Stimulated activated CD8-positive, alpha-beta memory T cell treated with anti-CD3 and anti-CD28 coated beads, Interleukin-4, amount 100 ng/mL, for 4 hours (primary cell): ENCODE results near the gene RNU2-63P.
"Not testable (repeated sequence)": the region's sequence is repeated elsewhere in the genome, so short reads cannot be mapped to it uniquely, and the experiment has no call there.

Experiments used
- DNase-seq, 2 donors: peaks; one replicate each; pipeline ENCODE4 v3.0.0-alpha.2; 2020; ENCODE audit warnings: low read depth in 2 of 2, low spot score in 1 of 2

RNU2-63P gene

GRCh38 chr2:88032070-88032702, 15.8 kb upstream of the RNU2-63P start:
- DNase-seq, result no peak

GRCh38 chr2:88028931-88029330, 12.6 kb upstream of the RNU2-63P start:
- no peak for DNase-seq

- DNase-seq, result no peak
Observed at GRCh38 chr2:88027697-88028389, 11.5 kb upstream of the RNU2-63P start.

GRCh38 chr2:88024509-88024908, 8.2 kb upstream of the RNU2-63P start:
- DNase-seq, result no peak

GRCh38 chr2:88022669-88022921, 6.2 kb upstream of the RNU2-63P start:
- no peak for DNase-seq

- no peak for DNase-seq
Observed at GRCh38 chr2:88019985-88020384, 3.6 kb upstream of the RNU2-63P start.

GRCh38 chr2:88018909-88019308, 2.6 kb upstream of the RNU2-63P start:
- DNase-seq, result no peak

GRCh38 chr2:88018077-88018805, 1.9 kb upstream of the RNU2-63P start:
- DNase-seq, result not testable (repeated sequence)

GRCh38 chr2:88017780-88018038, 1.4 kb upstream of the RNU2-63P start:
- DNase-seq, result not testable (repeated sequence)

GRCh38 chr2:88016960-88017779, 823 bp upstream of the RNU2-63P start:
- peak in 1 of 2 donors; percentile 10 for DNase-seq

- no peak for DNase-seq
Observed at GRCh38 chr2:88011011-88011410, 5.3 kb downstream of the RNU2-63P start.

- DNase-seq, result no peak
Observed at GRCh38 chr2:88010136-88010535, 6.2 kb downstream of the RNU2-63P start.

GRCh38 chr2:88006912-88007439, 9.4 kb downstream of the RNU2-63P start:
- no peak for DNase-seq

- no peak for DNase-seq
Observed at GRCh38 chr2:88005776-88006175, 10.6 kb downstream of the RNU2-63P start.

- DNase-seq, result no peak
Observed at GRCh38 chr2:88003074-88003755, 13.1 kb downstream of the RNU2-63P start.

- DNase-seq, result no peak
Observed at GRCh38 chr2:88002359-88002707, 14.0 kb downstream of the RNU2-63P start.

GRCh38 chr2:88000474-88000873, 15.9 kb downstream of the RNU2-63P start:
- not testable (repeated sequence) for DNase-seq

- DNase-seq, result no peak
Observed at GRCh38 chr2:87996570-87996969, 19.8 kb downstream of the RNU2-63P start.

- DNase-seq, result no peak
Observed at GRCh38 chr2:87995756-87996155, 20.6 kb downstream of the RNU2-63P start.

- DNase-seq, result not testable (repeated sequence)
Observed at GRCh38 chr2:87994304-87994850, 22.0 kb downstream of the RNU2-63P start.

- not testable (repeated sequence) for DNase-seq
Observed at GRCh38 chr2:87992569-87992968, 23.8 kb downstream of the RNU2-63P start.
